ENCODE results near the gene FTCD.
"Not testable (repeated sequence)": the region's sequence is repeated elsewhere in the genome, so short reads cannot be mapped to it uniquely, and the experiment has no call there.

The FTCD gene

GRCh38 chr21:46155514-46156377 is at the start of gene FTCD:
TSS of gene FTCD (minus strand) at chr21:46155579. CDS start at chr21:46155523, 56 bp downstream.
- DNase-seq (ENCODE audit: low spot score), result no peak

GRCh38 chr21:46205166-46205565 is 49.8 kb upstream of the FTCD start:
- DNase-seq (ENCODE audit: low spot score), result no peak

DNA sequence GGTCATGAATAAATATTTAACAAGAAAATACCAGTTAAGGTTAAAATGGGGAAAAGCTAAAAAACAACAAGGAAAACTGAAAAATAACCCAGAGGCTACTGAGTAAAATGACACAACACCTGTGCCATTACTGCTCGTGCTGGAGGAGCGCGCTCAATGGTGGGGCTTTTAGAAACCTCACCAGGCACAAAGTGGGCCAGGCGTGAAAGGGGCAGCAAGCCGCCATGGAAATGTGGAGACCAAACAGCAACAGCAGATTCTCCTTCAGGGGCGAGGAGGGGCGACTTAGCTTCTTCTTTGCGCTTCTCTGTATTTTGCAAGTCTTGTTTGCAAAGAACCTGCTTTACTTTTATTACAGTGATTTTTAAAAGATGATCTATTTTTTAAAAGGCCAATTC is 47.8 kb upstream of the FTCD start:
- no peak for DNase-seq (ENCODE audit: low spot score)

DNA sequence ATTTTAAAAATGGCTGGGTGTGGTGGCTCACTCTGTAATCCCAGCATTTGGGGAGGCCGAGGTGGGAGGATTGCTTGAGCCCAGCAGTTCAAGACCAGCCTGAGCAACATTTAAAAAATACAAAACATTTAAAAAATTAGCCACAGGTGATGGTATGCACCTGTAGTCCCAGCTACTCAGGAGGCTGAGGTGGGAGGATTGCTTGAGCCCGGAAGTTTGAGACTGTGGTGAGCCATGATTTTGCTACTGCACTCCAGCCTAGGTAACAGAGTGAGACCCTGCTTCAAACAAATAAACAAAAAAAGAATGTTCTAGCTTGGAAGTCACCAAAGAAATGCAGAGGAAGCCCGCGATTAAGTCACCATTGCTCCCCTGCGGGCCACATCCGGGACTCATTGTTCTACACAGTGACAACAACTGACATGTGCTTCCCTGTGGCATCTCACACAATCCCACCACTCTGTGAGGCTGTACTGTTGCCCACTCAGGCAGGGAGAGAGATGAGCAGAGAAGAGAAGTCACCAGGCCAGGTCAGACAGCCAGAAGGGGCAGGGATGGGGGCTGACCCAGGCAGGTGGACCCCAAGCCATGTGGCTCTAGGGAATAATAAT is 47.3 kb upstream of the FTCD start:
- no peak for DNase-seq (ENCODE audit: low spot score)

- DNase-seq (ENCODE audit: low spot score), result not testable (repeated sequence)
Observed at GRCh38 chr21:46200877-46201803, 45.8 kb upstream of the FTCD start.

DNA sequence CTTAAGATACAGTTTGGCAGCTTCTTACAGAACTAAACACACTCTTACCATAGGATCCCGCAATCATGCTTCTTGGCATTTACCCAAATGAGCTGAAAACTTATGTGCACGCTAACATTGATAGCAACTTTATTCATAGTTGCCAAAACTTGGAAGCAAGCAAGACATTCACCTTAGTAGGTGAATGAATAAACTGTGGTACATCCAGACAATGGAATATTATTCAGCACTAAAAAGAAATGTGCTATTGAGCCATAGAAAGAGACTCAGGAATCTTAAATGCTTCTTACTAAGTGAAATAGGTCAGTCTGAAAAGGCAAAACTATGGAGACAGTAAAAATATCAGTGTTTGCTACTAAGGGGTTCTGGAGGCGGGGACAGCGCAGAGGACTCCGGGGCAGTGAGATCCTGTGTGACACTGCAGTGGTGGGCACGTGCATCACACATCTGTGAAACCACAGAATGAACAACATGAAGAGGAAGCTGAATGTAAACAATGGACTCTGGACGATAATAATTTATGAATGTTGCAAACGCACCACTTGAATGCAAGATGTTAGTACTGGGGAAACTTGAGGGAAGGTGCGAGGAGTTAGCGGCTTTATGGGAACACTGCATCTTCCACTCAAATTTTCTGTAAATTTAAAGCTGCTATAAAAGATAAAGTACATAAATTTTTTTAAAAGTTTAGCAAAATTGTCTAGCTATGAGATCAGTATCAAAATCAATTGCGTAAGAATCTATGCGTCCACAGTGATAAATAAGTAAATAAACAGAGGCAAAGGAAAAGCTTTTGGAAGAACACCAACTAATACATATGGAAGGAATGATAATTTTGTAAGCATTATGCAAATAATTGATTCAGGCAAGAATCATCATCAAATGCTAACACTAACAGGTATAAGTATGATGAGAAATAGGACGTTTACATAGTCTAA is 44.3 kb upstream of the FTCD start:
- DNase-seq (ENCODE audit: low spot score), result peak; percentile 43

DNA sequence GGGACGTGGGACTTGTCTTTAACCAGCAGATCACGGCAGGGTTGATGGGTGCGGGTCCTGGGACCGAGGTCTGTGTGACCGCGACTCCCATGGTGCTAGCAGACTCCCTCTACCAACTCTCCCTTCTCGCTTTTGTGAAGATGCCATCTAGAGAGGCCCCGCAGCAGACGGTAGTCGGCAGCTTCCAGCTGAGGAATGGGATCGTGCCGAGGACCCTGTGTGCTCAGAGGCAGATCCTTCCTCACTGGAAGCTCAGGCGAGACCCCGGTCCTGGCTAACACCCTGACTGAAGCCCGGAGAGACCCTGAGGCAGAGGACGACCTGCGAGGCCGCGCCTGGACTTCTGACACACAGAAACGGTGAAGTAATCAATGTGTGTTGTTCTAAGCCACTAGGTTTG is 41.4 kb upstream of the FTCD start:
- DNase-seq (ENCODE audit: low spot score), result no peak

DNA sequence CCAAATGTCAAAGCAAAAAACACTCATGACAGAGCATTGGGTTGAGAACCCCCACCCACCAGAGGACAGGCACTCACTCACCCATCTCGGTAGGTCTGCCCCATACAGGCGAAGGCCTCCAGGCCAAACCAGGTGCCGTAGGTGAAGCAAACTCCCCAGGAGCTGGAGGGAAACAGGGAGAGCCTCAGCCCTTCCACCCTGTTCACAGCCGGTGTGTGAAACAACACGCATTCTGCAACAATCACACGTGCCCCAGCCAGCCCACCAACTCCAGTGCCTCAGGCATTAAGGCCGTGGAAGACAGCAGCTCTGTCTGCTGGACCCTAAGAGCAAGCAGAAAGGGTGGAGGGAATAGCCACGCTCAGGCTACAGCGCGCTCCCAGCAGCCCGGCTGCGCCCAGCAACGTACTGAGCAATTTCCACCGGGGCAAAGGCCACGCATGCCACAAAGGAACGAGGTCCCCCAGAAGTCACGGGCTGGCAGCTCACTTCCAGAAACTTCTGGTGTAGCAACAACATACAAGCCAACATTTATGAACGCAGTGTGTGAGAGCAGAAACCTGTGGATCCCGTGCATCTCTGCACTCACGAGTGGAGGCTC is 40.3 kb upstream of the FTCD start:
- DNase-seq (ENCODE audit: low spot score), result no peak

DNA sequence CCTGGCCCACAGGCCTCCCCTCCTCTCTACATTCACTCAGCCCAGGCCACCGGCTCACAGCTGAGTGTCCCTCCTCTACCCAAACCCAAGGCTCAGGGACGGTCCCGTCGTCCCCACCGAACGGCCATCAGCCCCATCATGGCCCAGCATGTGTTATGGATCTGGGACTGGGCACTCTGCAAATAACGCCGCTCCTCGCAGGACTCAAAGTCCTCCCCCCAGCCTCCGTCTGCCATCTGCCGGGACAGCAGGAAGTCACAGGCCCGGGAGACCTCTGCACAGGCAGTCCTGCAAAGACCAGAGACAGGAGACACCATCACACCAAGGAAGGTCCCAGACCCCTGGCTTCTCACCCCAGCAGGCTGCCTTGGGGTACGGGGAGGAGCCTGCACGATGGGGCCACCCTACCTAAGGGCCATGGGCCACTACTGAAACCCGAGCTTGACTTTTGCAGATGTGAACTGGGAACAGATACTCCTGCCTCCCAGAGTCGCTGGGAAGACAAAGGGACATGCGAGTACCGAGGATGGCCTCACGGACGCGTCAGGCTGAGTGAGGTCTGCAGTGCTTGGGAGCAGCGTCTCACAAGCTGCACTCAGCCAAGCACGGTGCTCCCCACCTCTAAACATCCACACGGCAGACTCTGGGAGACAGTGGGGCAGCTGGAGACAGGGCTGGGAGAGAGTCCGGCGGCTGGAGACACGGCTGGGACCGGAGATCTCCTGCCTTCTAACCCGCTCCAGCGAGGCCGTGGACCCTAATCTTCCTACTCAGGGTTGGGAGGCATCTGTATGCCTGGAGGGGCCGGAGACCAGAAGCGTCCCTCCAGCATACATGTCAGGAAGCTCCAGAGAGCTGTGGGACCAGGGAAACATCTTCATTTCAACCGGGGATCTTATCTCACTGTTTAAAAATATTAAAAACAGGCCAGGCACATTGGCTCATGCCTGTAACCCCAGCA is 39.3 kb upstream of the FTCD start:
- DNase-seq (ENCODE audit: low spot score), result no peak

DNA sequence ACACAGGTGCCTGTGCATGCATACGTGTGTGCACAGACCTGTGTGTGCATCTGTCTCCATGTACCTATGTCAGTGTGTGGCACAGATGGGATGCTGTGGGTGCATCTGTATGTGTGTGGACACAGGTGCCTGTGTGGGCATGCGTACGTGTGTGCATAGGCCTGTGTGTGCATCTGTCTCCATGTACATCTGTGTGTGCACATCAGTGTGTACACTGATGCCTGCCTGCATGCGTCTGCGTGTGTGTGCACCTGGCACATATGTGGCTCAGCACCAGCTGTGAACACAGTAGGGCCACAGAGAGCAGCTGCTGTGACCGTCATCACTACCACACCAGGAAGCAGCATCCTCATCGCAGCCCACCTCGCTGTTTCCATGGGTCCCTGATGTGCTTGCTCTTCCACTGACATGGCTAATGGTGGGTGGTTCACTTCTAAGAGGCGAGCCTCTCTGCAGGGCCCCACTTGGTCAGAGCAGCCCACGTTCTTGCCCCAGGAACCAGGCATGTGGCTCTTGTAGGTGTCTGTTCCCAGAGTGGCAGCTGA is 38.5 kb upstream of the FTCD start:
- no peak for DNase-seq (ENCODE audit: low spot score)

DNA sequence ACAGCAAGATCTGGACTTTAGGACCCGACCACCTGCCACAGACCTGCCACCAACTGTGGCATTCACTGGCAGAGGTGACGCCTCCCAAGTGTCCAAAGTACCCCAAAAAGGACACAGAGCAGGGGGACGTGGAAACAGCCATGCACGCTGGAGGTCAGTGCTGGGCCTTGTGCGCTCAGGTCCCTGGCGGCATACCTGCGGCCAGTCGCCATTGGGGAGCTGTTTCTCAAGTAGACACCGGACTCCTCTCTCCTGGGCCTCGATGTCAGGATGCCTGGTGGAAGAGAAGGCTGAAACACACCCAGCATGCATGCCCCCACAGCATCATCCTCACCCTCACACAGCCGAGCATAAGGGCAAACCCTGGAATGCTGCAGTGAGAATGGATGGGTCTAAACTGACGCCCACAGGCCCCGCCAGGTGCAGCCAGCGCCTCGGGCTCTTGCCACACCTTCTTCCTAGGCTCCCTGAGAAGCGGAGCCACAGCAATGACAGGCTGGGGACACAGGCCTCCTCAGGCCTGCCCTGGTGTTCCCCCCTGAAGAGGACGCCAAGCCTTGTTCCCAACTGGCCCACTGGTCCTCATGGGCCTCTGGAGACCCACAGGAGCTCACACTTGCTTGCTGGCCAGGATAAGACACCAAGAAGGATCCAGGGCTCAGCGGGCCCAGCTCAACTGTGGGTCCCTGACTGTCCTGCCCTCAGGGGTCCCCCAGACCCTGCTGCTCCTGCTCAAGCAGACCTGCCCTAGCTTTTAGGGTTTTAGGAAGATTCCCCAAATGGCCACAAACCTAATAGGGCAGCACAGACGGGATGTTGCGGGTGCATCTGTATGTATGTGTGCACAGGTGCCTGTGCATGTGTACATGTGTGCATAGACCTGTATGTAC is 36.6 kb upstream of the FTCD start:
- no peak for DNase-seq (ENCODE audit: low spot score)

DNA sequence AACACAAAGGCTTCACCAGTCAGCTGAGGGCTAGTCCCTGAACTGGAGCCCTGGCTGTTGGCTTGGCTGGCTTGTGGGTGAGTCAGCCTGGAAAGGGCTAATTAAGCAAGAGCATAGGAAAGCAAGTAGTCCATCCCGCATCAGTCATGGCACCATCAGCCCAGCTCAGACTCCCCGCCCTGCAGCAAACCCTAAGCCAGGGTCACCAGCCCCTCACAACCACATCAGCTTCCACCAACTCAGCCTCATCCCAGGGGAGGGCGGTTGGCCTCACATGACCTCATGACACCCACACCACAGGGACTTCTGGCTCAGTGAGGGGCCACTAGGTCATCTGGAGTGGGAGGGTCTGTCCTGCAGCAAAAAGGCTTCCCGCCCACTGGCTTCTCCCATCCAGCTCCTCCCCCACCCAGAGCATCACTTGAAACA is 35.9 kb upstream of the FTCD start:
- no peak for DNase-seq (ENCODE audit: low spot score)

- no peak for DNase-seq (ENCODE audit: low spot score)
Observed at GRCh38 chr21:46190491-46191131, 35.2 kb upstream of the FTCD start.

DNA sequence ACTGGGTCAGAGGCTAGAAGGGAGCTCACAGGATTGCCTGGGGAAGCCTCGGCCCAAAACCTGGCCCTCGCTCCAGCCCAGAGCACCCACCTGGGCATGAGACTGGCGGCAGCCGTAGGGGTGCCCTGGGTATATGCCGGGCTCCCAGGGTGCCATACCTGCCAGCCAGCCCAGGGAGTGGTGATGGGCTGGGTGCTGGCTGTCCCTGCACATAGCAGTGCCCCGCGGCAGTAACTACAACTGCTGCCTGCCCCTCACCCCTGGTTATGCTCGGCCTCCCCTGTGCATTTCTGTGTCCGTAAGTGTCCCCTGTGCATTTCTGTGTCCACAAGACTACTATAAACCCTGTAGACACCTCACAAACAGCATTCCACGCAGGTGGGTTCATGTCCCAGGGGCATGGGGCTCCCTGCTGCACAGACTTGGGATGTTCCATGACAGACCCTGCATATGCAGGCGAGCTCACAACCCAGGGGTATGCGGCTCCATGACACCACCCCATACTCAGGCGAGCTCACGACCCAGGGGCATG is 34.6 kb upstream of the FTCD start:
- no peak for DNase-seq (ENCODE audit: low spot score)

DNA sequence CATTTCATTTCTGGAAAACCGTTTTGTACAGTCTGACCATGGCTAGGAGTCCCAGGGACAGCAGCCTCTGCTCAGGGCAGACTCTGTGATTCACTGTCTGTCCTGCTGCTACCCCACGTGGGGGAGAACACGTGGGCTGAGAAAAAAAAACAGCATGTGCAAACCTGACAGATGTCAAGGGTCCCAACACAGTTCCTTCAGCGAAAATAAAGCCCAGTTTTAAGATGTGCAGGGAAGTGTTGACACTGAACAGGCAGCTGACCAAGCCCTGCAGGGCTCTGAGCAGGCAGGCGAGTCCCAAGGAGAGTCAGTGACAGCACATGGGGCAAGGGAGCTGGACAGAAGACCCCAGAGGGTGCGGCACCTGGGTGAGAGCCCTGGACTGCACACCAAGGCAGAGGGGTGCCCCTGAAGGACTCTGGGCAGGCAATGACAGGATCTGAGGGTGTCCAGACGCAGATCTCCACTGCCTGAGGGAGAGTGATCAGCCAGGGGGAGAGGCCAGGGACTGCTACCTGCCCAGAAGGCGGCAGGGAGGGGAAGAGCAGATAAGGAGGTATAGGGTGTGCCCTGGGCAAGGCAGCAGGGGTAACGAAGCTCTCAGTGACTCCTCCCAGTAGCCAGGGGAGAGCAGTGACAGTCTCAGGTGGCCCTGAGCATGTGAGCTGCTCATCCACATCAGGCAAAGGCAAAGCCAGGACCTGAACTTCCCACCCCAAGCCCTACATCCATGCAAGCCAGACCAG is 34.0 kb upstream of the FTCD start:
- no peak for DNase-seq (ENCODE audit: low spot score)

- no peak for DNase-seq (ENCODE audit: low spot score)
Observed at GRCh38 chr21:46188226-46189212, 33.1 kb upstream of the FTCD start.
